Skin of body (tissue), 2 donors: ENCODE data around the gene OR6X1. TPM values are rescaled to one million over a fixed set of nuclear protein-coding genes. Genes with fewer than 3 reads are reported as not detected.

Source experiments
- small RNA-seq: library from RNA; depleted of rRNA; stranded (forward); fragments of <200 nt; gene quantifications from one replicate; pipeline ENCODE3, GENCODE V24; 2014; ENCODE audit warnings: low replicate concordance
- total RNA-seq: library from RNA; depleted of rRNA; stranded (reverse); fragments of >200 nt; gene quantifications from one replicate; pipeline ENCODE4 v1.2.3, GENCODE V29; 2014

OR6X1 gene
- total RNA-seq, 1 donor from 2014 or later = not detected

Small RNA genes within 50 kb of the gene (small RNA-seq; reads per million reads assigned to genes)
- gene RNU1-21P = not detected

Other genes starting within 250 kb of the OR6X1 start
- 3.6 TPM for gene SCN3B, start 99.9 kb downstream of the OR6X1 start, total RNA-seq
- gene ZNF202, start 12.9 kb downstream of the OR6X1 start, total RNA-seq = 10.9 TPM
- not detected for gene OR6M1, start 51.8 kb upstream of the OR6X1 start, total RNA-seq
- not detected for gene TMEM225, start 131.2 kb upstream of the OR6X1 start, total RNA-seq
- gene OR8D4, start 147.6 kb upstream of the OR6X1 start, total RNA-seq = 0.30 TPM
- not detected for gene OR4D5, start 185.1 kb upstream of the OR6X1 start, total RNA-seq
- gene OR6T1, start 189.3 kb upstream of the OR6X1 start, total RNA-seq = not detected
- not detected for gene OR10S1, start 223.3 kb upstream of the OR6X1 start, total RNA-seq
- not detected for gene OR10G6, start 240.6 kb upstream of the OR6X1 start, total RNA-seq